Measurements from ENCODE around the gene AURKAIP1.

Gene AURKAIP1

DNA sequence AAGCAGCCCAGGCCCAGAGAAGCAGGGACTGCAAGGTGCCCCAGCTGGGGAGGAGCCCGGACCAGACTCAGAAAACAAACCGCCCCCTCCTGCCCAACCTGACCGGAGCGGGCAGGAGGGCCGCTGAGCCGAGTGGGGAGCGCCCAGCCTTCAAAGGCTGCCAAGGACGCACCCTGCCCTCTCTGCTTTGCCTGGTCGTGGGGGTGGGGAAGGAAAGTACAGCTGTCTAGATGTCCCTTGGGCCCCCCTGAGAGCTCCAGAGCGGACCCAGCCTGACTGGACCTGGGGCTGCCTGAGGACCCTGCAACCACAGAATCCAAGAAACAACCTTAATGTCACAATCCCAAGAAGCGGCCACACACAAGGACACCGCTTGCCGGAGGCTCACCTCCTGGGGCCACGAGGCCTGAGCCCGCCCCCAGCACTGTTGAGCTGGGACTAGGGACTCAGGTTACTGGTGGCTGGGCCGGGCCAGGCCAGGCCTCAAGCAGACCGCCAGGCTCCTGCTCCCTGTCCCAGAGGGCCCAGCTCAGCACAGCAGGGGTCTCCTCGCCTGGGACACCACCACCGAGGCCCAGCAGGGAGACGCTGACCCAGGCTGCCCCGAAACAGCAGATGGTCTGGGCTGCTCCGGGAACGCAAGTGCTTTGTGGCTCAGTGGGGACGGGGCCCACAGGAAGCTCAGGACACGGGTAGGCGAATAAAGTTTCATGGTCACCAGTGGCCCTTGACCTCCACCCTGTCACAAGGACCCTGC lies 27.2 kb downstream of the AURKAIP1 start:
- no peak for DNase-seq (ENCODE audit: low read depth in 2 of 2)

DNA sequence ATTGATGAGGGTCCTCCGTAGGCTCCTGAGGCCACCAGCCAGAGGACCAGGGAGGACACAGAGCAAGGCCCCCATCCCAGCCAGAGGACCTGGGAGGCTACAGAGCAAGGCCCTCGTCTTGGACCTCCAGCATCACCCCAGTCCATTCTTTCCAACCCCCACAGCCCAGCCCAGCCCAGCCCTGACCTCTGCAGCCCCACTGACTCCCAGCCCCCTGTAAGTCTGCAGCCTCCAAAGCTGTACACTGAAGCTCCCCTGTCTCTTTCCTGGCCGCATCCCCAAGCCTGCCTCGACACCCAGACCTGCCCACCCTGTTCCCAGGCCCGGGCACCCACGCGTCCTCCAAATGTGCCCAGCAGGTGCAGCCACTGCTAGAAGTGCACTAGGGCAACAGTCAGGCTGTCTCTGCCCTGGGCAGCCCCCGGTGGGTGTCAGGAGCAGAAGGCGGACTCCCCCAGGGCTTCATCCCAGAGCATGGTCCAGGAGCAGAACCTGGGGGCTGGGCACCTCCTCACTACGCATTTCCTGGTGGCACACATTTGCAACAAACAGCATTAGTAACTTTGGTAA lies 27.9 kb downstream of the AURKAIP1 start:
- DNase-seq (ENCODE audit: low read depth in 2 of 2), result no peak

DNA sequence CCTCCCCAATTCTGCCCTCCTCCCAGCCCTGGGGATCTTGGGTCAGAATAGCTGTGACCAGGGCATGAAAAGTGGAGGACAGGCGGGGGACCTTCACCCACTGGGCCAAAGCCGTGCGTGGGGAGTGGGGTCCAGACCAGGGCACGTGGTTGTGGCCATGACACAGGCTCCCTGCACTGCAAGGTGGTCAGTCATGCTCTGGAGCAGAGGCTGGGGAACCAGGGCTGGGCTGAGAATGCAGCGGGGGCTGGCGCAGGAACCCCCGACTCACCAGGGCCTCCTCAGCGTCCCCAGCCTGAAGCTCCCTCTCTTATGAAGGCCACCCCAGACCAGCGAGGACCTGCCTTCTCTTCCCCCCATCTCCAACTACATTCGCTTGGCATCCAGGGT lies 28.5 kb downstream of the AURKAIP1 start:
- DNase-seq (ENCODE audit: low read depth in 2 of 2), result no peak

DNA sequence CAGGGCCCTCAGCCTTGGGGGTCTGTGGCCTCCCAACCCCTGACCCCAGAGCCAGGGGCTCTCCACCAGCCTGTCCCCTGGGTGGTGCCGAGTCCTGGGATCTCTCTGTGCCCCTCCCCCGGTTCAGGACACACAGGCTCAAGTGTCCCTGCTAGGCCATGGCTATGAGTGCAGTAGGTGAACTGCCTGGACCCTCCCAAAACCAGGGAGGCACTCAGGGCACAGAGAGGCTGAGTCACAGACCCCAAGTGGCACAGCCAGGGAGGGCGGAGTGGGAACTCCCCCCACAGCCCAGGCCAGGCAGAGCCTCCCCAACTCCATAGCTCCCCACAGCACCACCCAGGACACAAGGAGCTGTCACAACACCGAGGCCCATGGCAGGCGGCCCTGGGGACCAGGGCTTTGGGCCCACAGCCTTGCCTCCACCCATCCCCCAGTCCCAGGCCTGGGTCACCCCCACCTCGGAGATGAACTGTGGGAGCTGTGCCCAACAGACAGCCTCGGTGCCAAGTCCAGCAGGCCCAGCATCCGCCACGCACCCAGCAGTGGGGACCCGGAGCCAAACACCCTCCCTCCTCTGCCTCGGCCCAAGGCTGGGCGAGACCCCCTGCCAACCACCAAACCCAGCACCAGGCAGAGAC lies 29.0 kb downstream of the AURKAIP1 start:
- no peak for DNase-seq (ENCODE audit: low read depth in 2 of 2)

DNA sequence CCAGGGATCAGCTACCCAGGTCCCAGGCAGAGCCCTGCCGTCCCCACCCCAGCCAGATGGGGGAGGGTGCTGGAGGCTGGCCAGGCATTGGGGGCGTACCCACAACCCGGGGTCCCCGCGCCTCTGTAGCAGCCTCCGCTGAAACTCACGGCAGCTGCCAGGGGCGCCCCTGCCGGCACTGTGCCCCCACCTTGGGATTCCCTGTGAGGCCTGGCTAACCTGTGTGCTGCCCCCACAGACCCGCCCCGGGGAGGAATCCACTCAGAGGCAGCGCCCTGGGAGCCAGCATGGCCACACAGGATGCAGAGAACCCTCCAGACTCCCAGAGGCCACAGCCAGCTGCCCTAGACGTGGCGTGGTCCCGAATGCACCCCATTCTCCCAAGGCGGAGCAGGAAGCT lies 29.6 kb downstream of the AURKAIP1 start:
- no peak for DNase-seq (ENCODE audit: low read depth in 2 of 2)

DNA sequence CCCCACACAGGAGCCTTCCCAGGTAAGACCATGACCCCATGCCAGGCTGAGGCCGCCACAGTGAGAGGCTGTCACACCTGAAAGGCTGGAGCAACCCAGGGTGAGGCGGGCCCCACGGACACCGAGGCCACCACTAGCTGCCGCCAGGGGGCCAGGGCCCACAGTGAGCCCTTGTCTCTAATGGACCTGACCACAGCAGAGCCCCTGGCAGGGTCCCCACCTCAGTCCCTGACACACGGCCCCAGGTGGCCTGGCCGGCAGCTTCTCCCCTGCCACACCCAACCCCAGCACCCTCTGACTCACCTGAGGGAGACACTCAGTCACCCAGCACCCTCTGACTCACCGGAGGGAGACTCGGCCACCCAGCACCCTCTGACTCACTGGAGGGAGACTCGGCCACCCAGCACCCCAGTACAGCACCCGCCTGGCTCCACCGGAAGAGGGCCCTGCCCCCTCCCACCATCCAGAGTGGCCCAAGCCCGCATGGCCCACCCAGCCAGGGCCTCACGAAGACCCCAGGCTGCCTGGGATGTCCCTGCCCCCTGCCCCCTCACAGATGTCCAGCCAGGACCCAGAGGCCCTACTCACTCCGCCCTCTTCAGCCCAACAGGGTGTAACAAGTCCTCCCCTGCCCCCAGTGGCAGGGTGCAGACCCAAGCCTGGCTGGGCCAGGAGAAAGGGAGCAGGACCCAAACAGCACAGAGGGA lies 30.2 kb downstream of the AURKAIP1 start:
- peak; percentile 53 to 58 for DNase-seq (ENCODE audit: low read depth in 2 of 2)

DNA sequence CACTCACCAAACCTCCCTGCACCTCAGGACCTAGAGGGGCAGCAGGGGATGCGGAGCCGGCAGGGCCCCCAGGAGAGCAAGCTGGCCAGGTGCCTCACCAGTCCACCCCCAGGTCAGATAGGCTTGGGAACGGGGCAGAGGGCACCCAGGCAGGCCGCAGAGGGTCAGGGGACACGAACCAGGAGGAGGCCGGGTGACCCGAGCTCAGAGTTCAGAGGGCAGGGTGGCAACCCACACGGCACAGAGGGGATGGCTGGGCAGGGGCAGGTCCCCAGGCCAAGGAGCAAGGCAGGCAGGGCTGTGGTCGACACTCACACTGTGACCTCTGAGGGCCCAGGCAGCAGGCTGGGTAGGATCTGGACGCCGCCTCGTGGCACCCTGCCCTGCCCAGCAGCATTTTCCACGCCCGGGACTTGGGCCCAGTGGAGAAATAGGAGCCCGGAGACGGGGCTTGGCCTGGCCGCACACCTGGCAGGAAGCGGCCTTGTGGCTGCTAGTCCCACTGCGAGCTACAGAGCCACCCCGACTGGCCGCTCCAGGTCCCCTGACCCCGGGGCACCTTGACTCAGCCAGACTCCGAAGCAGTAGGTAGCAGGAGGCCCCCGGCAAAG lies 31.1 kb downstream of the AURKAIP1 start:
- no peak for DNase-seq (ENCODE audit: low read depth in 2 of 2)

DNA sequence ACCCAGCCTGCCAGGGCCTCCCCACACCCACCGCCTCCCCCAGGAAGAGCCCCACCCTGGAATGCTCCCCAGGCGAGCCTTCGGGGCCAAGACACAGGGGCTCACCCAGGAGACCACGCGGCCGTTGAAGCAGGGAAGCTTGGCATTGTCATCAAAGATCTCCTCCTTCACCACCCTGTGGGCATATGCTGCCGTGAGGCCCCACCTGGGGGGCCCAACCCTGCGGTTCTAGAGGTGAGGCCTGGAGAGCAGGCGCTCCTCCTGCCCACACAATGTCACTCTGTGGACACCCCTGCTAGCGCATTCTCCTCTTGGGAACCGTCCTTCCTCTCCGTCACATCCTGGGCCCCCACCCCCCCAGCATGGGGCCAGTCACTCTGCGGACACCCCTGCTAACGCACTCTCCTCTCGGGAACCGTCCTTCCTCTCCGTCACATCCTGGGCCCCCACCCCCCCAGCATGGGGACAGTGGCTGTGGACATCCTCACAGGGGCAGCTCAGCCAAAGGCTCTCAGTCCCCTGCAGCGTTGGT lies 32.4 kb downstream of the AURKAIP1 start:
- no peak for DNase-seq (ENCODE audit: low read depth in 2 of 2)

DNA sequence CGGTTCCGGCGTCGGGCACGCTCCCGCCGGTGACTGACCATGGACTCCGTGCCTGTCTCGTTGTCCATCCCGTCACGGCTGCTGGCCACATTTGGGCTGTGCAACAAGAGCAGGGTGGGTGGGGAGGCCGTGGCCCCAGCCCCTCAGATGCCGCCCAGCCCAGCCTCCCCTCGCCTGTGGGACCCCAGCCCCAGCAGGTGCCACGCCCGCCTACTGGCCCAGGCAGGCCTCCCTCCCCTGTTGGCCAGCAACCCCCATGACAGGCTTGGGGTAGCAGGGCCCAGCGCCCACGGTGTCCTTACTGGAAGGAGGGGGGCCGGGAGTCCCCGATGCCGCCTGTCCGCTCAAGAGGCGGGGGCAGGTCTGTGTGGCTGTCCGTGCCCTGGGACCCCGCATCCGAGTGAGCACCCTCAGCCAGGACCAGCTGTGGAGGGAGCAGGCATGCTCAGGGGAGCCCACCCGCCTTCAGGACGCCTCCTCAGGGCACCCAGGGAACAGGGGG lies 32.9 kb downstream of the AURKAIP1 start:
- no peak for DNase-seq (ENCODE audit: low read depth in 2 of 2)

DNA sequence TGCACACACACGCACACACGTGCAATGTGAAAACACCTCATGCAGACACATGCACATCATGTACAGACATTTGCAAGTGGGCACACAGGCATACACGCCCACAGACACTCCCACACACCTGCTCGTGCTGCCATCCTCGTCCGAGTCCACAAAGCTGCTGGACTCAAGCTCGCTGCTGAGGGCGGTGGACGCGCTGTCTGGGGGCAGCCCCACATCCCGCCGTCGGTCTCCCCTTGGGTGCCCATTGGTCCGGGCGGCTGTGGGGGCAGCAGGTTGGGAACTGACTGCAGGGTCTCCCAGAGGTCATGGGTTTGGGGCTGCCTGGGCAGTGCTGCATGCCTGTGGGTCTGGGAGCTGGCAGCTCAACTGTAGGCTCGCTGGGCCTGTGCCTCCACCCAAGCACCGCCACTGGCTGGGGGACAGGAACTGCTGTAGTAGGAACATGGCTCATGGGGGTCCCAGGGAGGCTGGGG lies 33.4 kb downstream of the AURKAIP1 start:
- DNase-seq (ENCODE audit: low read depth in 2 of 2), result no peak

DNA sequence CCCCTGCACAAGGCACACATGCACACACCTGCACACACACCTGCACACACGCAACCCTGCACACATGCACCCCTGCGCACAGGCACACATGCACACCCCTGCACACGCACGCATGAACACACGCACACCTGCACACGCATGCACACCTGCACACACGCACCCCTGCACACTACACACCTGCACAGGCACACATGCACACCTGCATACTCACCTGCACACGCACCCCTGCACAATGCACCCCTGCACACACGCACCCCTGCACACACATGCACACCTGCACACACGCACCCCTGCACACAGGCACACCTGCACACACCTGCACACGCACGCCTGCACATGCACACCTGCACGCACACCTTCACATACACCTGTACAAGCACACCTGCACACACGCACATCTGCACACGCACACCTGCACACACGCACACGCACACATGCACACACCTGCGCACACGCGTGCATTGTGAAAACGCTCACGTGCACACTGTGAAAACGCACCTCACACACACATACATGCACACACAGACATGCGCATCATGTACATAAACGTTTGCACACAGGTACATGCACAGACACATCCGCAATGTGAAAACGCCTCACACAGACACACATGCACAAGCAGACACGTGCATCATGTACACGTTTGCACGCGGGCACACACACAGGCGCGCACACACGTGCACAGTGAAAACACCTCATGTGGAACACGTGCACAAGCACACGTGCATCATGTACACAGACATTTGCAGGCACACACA lies 34.0 kb downstream of the AURKAIP1 start:
- no peak for DNase-seq (ENCODE audit: low read depth in 2 of 2)

DNA sequence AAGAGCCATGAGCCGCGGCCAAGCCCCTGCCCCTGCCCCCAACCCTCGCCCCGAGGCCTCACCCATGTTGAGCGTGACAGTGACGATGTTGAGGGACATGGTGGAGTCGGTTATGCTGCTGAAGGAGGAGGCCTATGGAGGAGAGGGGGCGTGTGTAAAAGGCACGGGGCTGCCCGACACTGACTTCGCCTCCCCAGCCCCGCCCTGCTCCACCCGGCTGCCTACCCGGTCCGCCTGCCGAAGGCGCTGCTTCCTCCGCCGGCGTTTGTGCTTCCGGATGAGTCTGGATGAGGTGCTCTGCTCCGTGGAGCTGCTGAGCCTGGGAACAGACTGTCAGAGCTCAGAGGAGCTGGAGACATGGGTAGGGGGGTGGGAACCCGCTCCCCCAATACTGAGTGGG lies 34.8 kb downstream of the AURKAIP1 start:
- DNase-seq (ENCODE audit: low read depth in 2 of 2), result no peak

DNA sequence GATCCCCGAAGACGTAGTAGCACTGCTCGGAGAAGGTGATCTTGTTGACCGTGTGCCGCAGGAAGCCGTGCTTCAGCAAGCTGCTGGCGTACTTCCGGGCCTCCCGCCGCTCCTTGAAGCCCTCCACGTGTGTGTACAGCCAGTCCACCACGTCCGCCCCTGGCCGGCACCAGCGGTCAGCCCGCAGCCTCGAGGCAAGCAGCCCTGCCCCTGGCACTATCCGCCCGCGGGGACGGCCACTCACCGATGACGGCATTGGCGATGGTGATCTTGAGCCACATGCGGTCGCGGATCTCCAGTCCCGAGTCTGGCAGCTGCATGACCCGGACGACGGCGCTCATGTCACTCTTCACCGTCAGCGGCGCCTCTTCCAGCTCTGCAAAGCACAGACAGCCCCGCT lies 36.7 kb downstream of the AURKAIP1 start:
- DNase-seq (ENCODE audit: low read depth in 2 of 2), result no peak

DNA sequence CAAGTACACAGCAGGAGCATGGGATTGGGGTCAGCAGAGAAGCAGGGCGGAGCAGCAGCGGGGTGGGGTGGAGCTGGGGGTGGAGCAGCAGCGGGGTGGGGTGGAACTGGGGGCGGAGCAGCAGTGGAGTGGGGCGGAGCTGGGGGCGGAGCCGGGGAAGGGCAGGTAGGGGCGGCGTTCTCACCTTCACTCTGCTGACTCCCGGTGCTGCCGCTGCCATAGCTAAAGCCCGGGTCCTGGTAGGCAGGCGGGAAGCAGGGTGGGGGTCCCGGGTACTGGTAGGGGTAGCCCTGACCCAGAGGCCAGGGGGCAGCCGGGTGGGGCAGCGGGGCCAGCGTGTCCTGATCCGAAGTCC lies 37.2 kb downstream of the AURKAIP1 start:
- peak in 1 of 2 donors; percentile 47 for DNase-seq (ENCODE audit: low read depth in 2 of 2)

DNA sequence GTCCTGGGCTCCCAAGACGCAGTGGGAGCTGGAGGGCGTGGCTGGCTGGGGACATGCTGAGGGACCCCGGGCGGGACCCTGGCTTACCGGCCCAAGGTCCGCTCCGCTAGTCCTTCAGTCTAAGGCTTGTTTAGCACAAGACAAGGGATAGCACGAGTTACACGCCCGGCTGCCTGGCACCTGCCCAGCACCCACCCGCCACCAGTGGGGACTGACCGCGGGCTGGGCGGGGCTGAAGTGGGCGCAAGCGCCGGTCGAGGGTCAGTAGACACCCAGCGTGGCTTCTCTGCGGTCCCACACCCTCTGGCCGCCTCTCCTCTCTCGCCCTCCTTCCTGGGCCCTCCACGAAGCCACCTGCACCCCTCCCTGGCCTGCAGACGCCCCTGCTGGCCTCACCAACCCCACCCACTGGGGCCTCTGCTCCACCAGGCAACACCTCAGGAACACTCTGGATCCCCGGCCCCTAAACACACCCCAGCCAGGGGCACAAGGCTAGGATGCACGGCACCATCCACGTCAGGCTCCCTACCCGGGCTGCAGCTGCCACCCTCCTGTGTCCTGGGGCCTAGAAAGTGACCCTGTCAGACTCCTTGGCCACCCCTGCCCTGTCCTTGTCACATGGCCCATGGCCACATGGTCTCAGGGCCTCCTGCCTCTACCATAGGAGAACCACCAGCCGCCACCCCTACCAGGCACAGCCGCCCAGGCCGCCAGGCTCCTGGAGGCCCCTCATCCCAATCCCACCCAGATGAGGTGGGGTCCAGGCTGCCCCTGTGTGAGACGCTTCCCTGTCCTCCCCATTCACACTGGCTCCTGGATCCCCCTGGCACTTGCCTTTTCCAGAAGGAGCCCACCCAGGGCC lies 37.8 kb downstream of the AURKAIP1 start:
- DNase-seq (ENCODE audit: low read depth in 2 of 2), result no peak

DNA sequence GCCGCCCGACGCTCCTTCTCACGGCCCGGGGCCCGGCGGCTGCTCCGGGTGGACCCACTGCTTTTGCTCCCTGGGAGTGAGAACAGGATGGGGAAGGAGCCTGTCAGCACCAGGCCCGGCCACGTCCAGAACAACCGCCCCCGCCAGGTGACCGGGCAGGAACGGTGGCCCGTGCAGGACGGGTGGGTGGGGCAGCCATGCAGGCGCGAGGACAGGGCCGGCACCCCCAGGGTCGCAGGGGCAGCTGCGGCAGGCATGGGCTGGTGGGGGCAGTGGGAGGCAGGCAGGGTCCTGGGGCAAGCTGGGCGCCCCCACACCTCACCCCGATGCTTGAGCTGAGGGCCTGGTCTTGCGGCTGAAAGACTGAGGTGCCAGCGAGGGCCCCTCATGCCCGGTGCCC lies 38.6 kb downstream of the AURKAIP1 start:
- no peak for DNase-seq (ENCODE audit: low read depth in 2 of 2)

DNA sequence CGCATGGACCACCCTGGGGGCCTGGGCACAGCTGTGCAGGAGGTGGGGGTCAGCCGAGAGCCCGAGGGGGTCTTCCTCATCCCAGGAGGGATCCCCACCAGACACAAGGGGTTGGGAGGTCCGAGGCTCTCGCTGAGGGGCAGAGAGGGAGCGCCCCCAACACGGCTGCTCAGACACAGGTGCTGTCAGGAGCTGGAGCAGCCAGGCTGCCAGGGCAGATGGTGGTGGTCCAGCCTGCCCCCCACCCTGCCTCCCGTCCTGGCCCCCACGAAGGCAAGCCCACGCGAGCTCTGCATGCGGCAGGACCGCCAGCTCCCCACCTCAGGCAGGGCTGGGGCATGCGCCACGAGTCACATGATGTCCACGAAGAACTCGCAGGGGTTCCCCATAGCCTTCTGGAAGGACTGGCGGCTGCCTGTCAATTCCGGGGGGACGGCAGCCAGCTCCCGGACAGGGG lies 39.2 kb downstream of the AURKAIP1 start:
- no peak for DNase-seq (ENCODE audit: low read depth in 2 of 2)

DNA sequence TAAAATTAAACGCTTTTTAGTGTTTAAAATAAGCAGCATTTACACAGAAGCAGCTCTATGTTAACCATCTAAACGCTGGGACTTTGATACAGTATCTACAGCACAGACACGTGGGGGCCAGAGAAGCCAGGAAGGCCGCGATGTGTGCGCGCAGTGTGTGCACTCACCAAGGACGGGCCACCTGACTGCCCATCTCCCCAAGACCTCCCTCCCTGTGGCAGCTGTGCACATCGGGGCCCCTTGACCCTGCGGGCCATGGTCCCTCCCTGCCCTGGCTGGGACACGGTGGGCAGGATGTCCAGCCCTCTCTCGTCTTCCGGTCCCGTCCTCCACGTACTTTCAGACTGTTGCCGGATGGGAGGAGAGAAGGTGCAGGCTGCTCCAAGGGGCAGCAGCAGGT lies 39.7 kb downstream of the AURKAIP1 start:
- DNase-seq (ENCODE audit: low read depth in 2 of 2), result no peak

DNA sequence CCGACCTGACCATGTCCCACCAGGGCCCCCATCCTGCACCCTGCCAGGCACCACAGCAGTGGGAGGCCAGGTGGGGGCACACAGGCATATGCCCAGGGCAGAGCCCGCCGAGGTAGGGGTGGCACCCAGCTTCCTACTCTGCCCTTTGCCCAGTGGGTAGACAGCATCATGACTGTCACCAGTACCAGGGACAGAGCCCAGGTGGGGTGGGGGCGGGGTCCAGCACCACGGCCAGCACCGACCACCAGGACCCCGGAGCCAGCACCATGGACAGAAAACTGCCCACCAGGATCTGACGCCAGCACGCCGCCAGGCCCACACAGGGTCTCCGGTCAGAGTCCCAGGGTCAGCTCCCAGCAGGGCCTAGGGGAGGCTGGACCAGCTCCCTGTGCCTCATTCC lies 40.2 kb downstream of the AURKAIP1 start:
- no peak for DNase-seq (ENCODE audit: low read depth in 2 of 2)
